Renal cortical epithelial cell (primary cell): ENCODE data around the gene KIF1A. TPM values are rescaled to one million over a fixed set of nuclear protein-coding genes. Genes with fewer than 3 reads are reported as not detected.

Experiments
- DNase-seq: peaks from one replicate; pipeline ENCODE4 v3.0.0-alpha.2; 2011; ENCODE audit warnings: low read depth
- total RNA-seq: library from RNA; depleted of rRNA; stranded (reverse); fragments of >200 nt; gene quantifications from 2 replicates; pipeline ENCODE4 v1.2.3, GENCODE V29; 2014

KIF1A gene
- total RNA-seq, 1 donor from 2014 or later = 0.45 TPM

DNA sequence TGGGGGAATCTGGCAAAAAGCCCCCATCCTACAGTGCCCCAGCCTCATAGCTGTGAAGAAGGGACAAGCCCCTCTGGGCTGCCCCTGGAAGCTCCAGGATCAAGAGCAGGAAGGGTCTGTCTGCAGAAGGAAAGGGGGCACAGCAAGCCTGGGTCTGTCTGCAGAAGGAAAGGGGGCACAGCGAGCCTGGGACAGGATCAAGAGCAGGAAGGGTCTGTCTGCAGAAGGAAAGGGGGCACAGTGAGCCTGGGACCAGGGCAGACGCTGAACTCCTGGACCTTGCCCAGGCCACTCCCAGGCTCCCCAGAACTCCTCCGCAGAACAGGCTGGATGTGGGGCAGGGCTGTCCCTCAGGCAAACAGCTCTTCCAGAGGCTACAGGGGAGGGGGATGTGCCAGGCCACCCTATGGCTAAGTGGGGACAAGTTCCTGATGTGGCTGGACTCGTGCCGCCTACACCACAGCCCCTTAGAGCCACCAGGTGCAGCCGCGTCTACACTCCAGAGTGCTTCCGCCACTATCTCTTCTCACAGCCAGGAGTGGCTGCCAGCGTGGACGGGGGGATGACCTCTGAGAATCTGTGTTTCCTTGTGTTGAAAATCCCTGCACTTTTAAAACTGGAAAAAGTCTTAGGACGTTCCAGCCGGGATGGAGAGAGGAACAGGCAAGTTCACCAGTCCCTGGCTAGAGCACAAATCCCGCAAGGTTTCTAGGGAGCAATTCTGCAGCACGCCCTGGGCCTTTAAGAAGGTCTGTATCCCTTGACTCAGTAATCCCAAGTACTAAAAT lies 20.8 kb downstream of the KIF1A start:
- no peak for DNase-seq

DNA sequence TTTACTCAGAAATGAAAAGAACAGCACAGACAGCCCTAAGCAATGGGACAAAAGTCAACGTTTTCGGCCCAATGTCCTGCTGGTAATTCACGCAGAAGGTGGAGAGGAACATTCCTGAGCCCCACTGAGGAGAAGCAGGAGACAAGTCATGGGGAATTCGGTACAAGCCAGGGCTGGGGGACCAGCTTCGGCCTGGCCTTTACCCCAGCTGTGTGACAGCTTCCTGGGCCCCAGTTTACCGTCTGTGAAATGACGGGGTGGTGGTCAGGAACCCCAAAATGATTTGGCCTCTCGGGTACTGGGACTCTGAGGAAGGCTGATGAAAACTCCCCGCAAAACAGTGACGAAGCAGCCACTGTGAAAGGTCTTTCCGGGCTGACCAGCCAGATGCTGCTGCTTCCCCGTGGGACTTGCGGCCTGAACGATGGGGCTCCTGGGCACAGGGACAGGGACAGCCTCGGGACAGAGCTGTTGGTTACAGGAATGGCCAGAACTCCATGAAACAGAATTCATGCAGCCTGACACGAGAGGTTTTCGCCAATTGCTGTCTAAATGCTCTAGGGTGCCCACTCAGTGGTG lies 21.6 kb downstream of the KIF1A start:
- DNase-seq = no peak

DNA sequence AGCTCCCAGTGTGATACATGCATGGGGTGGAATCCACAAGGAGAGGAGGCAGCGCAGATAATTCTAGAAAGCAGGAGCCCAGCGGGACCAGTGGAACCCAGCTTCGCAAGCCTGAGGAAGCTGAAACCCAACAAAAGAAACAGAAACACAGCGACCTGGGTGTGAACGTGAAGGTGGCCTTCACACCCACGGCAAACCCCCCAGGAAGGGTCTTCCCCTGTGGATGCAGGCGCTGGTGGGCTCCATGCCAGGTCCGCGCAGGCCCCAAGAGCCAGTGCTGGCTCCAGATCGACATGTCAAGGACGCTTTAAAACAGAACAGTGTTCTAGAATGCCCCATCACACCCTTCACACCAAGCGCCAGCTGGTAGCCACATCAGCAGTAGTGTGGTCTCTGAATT lies 22.1 kb downstream of the KIF1A start:
- no peak for DNase-seq

DNA sequence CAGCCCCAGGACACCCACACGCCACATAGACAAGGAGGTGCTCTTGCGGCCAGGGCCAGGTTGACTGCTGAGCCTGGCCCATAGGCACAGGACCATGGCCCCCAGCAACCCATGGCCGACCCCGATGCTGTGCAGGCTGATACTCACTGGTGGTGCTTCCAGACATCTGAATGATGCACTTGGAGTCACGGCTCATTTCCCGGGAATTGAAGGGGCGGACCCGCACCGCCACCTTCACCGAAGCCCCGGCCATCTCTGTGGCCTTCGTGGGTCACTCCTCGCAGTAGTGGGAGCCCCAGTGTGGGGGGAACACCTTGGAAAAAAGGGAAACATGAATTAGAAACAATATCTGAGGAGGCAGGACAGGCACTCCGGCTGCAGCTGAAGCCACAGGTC lies 22.5 kb downstream of the KIF1A start:
- no peak for DNase-seq

DNA sequence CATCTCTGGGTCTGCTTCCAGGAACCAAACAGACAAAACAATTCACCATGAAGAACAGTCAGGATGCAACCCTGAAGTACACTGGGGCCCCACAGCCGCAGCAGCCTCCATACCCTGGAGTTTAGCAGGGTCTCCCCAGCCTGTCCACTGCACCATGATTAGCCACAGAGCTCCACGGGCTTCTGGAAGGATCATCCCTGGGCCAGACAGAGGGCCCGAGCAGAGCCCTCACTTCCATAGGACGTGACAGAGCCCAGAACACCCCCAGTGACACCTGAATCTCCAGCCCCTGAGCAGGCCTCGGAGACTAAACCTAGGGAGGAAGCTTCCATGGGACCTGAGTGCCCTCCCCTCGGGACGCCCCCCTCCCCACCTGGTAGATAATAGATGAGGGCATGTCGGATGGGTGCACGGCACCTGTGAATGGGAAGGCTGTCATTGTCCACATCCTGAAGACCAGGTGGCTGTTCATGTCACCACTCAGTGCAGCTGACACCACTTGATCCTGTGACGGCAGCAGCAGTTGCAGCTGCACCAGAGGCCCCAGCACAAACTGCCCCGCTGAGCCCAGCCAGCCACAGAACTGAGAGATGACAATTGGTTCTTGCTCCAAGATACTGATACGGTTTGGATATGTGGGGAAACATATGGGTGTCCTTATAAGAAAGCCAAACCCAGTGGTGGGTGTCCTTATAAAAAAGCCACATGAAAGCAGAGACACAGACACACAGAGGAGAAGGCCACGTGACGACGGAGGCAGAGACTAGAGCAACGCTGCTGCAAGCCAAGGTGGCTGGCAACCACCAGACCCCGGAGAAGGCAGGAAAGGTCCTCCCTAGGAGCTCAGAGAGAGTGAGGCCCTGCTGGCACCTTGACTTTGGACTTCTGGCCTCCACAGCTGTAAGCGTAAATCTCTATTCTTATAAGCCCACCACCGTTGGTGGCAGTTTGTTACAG lies 23.2 kb downstream of the KIF1A start:
- no peak for DNase-seq

DNA sequence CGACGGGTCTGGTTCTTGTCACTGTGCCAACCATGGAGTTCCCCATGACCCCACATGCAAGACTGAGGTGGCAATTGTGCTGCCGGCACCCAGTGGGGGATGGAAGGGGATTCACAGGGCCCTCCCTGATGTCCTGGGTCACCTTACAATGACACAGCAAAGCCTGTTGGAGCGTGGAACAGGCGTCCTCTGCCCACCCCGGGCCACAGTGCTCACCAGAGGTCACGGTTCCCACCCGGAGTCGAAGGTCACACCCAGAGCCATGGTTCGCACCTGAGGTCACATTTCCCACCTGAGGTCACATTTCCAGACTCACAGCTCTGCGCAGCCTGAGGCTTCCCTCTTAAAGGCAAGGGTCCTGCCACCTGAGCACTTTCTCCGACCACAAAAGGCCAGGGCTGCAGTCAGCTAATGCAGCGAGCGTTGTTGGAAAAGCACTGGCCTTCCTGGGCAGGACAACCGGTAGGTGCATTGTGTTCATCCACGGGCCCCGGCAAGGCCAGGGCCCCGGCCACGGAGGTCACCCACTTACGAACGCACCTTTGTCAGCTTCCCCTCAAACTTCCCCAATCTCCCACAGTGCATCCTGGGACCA lies 24.0 kb downstream of the KIF1A start:
- DNase-seq = no peak

DNA sequence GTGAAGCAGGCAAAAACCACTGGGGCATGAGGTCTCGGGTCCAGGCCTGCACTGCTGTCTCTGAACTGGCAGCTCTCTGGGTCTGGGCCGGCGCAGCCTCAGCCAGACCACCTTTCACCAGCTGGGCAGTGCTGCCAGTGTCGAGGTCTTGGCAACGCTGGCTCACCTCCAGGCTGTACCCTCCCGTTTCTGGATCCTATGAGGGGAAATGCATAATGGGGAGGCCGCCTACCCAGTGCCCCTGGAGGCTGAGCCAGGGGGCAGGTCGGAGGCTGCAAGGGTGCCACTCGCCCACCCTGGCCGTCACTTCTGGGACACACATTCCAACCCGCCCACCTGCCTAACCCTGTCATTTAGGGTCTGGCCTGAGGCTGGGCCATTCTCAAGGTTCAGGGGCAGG lies 24.6 kb downstream of the KIF1A start:
- DNase-seq = no peak

DNA sequence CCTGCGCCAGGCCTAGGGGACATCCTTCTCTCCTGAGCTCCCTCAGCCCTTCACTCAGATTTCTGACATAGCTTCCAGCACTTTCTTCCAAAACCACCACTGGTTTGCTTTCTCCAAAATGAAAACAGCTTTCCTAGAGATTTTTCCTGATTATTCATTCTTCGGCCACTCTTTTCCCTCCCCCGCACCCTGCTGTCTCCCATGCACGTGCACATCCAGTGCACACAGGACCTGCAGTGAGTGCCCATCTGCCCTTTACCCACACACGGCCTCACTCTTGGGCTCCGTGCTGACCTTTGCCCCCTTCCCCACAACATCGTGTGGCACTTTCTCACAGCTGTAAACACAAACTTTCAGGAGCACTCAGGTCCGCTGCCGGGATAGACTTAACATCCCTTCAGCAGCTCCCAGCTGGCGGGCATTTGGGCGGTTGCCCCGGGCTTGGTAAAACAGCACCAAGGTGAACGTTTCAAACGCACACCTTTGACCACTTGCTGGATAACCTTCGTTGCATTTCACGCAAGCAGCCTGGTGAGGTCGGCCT lies 25.8 kb downstream of the KIF1A start:
- DNase-seq = no peak

DNA sequence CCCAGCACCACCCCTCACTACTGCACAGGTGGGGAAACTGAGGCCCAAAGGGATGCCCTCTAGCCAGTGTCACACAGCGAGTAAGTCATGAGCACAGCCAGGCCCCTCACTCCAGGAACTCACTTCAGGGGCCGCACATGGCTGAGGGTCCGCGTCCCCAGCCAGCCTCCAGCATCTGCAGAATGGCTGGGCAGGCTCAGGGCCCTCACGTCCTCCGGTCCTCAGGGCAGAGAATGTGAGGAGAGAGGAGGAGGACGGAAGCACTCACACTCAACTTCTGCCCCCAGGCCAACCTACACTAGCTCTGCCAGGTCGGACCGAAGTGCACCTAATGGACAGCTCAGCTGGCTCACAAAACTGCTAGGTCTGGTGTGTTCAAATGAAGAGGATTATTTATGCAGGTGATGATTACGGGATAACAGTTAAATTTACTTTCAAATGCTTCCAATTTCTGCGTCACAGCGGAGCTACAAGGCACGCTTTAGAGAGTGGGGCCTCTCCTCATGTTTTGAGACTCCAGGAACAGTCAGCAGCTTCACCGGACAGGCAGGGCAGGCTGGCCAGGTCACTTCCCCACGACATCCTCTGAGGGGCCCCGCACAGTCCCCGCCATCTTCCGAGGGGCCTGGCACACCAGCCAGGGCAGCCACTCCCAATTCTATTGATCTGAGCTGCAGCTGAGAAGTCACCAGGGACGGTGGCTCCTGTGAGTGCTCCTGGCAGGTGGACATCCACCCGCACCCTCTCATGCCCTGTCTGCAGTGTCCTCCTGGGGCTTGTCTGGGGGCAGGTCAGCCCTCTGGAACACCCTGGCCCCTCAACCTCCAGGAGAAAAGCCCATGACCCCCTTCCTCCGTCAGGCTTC lies 26.5 kb downstream of the KIF1A start:
- no peak for DNase-seq

DNA sequence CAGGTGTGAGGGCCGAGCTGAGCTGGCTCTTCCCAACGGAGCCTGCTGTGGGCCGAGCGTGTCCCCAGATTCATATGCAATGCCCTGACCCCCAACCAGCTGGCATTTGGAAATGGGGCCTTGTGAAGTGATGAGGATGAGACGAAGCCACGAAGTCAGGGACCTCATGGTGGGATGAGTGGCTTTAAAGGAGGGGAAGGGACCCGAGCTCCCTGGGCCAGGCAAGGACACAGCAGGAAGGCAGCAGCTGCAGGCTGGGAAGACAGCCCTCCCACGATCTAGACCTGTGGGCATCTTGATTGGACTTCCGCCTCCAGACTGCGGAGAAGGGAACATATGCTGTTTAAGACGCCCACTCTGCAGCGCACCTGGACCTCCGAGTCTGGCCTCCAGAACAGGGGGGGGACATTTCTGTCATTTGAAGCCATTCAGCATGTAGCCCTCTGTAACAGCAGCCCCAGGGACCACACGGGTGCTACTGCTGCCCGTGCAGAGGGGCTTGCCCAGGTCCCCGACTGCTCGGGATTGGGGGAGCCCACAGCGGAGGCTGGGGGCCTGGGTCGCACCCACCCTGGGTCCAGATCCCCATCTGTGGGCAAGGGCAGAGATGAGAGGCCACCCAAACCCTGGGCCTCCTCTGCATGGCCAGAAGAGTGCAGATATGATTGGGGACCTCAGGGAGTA lies 27.2 kb downstream of the KIF1A start:
- no peak for DNase-seq

DNA sequence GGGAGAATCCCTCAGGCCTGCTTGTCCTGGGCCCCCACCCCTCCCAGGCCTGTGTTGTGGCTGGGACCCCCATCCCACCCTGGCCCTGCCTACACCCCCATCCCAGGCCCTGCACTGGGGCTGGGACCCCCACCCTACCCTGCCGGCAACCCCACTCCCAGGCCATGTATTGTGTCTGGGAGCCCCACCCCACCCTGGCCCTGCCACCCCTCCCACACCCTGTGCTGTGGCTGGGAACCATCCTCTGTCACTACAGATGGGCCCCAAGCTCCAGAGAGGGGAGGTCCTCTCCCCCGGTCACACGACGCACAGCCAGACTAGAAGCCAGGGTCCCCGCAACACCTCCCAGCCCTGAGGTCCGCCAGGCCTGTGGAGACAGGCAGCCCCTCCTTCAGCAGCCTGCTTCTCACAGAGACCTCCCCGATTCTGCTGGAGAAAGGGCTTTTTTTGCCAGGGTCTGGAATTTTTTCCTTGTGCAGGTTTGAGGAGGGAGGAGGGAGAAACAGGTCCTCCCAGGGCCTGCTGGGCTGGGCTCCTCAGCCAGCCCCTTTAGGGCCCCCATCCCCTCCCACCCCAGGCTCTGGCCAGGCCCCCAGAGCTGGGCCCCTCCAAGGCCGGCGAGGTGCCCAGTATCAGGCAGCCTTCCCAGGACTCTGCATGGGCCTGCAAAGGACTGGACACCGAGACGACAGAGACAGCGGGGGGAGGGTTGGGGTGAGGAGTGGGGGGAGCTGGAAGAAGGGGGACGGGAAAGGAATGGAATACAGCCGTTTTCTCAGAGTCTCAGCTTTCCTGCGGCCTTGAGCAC lies 28.0 kb downstream of the KIF1A start:
- DNase-seq = no peak

DNA sequence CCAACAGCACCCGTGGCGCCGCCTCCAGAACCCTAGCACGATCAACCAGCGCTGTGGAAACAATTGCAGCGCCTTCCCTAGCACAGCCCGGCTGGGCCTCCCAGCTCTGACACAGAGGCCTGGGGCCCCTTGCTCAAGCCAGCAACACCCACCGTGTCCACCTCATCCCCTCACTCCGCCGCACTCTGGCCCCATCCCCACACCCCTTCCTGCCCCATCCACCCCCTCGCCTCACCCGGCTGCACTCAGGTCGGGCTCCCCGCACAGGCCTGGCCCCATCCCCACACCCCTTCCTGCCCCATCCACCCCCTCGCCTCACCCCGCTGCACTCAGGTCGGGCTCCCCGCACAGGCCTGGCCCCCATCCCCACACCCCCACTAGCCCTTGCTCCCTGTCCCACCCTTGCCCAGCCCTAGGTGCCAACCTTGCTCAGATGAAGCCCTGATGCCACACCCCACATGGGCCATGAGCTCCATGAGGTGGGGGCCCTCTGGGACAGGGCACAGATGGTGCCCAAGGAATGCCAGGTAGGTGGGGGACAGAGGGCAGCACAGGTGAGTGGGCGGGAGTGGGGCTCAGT lies 28.7 kb downstream of the KIF1A start:
- no peak for DNase-seq

DNA sequence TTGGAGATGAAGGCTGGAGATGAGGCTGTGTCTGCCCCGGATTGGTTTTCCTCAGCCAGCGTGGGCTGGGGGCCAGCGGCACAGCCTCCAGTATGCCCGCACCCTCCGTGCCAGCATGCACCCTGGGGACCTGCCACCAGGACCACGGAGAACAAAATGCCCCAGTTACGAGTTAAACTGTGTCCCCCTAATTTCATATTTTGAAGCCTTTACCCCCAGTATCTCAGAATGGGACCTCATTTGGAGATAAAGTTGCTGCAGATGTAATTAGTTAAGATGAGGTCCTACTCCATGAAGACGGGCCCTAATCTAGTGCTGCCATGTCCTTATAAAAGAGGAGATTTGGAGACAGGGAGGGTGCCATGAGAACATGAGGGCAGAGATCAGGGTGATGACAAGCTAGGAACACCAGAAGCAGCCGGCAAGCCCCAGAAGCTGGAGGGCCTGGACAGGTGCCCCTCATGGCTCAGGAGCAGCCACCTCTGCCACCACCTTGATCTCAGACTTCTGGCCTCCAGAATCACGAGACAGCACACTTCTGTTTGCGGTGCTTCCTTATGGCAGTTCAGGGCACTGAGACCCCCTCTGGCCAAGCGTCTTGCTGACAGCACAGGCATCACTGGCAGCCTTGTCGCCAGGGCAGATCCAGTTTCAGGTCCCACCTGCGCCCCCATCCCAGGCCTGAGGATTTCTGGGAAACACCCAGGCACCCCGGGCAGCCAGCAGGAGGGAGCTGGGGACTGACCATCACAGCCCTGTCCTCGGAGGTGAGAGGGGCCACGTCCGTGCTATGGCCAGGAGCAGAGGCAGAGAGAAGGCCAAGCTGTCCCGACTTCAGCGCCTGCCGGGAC lies 29.4 kb downstream of the KIF1A start:
- no peak for DNase-seq

DNA sequence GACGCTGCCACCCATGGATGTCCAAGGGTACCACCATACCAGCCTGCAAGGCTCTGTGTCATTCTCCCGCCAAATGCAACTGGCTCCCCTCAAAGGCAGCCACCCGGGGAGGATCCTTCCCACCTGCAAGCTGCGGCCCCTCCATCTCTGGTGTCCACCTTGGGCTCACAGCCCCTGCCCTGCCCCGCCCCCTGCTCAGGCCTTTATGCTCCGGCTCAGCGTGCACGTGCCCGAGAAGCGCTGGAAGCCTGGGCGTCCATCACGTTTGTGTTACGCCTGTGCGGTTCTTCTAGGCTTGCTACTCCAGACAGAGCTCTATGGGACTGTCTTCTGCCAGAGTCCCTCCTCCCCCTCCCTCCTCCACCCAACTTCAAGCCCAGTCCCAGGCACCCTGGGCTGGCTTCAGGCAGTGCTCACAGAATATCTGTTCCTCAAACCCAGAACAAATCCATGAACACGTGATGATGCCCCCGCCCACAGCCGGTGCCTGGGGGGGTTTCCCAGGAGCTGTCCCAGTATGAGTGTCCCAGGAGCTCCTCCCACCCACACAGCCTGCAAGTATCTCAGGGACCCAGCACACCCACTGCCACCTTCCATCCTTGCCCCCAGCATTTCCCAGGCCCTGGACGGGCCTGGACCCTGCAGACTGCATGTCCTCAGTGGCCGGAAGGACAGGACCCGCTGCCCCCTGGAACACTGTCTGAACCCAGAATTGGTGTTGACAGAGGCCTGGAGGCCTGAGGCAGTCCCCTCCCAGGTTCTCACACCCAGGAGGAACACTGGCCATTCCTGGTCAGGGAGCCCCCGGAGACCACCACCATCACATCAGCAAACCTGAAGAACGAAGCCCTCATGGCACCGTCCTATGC lies 30.3 kb downstream of the KIF1A start:
- DNase-seq = no peak

DNA sequence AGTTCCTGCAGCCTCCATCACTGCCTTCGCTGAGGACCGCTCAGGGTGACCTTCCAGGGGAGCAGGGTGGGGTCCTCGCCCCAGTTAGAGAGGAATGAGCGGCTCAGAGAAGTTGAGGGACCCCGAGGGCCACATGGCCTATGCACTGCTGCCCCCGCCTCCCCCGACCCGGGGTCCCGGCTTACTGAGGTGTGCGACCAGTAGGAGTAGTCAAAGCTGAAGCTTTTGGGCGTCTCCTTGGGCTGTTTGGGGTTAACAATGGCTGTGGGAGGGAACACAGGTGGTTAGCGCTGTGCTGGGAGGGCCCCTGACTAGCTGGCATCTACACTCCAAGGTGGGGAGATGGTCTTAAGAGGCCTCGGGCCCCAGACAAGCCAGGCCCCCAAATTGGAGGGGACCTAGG lies 31.0 kb downstream of the KIF1A start:
- no peak for DNase-seq

DNA sequence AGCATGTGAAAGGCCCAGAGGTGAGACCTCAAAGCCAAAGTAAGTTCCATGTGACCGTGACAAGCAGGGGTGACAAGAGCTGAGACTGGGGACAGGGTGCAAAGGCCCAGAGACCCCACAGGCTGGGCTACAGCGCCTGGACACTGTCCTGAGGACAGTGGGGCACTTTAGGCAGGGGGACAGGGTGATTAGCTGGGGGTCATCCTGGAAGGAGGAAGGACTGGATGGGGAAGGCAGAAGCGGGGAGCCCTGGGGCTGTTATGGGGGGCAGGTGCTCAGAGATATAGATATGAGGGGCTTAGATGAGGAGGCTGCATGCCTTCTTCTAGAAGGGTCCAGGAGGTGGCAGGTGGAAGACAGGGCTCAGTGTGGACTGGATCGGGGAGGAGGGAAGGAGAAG lies 31.5 kb downstream of the KIF1A start:
- DNase-seq = no peak
